HCT116 (cell line): ENCODE results near the gene ENPP3. TPM values are rescaled to one million over a fixed set of nuclear protein-coding genes. Genes with fewer than 3 reads are reported as not detected.

Experiments used
- ATAC-seq: fragments of 200-7000 bp; cut with Tn5 transposase; 2 replicates; pipeline ENCODE4 v1.9.1; 2020; ENCODE audit warnings: mild to moderate bottlenecking, moderate library complexity
- BruUV-seq: library from RNA; stranded (reverse); fragments of 400-500 nt; replicated peaks from 2 replicates; lab custom pipeline; 2021; lab: Mats Ljungman, UMichigan
- CTCF ChIA-PET: fragments of 300-600 bp; sonication (Branson Sonifier 250); formaldehyde crosslinking; loops from one replicate; lab custom pipeline; 2021; ENCODE audit warnings: antibody characterized with exemption; lab: Charles Lee
- POLR2A ChIA-PET: fragments of 300-600, 350-600 bp; sonication (Branson Sonifier 250); formaldehyde crosslinking; loops from one replicate; lab custom pipeline; 2021; ENCODE audit warnings: antibody characterized with exemption; lab: Charles Lee
- RAD21 ChIA-PET, 2 experiments: fragments of 300-600 bp; sonication (Branson Sonifier 250); formaldehyde crosslinking; loops; one replicate each; lab custom pipeline; 2023; ENCODE audit warnings: low total read pairs in 2 of 2; ENCODE audit not compliant: uncharacterized antibody in 2 of 2, unreplicated experiment in 2 of 2, low non-redundant PET in 1 of 2; lab: Charles Lee
- DNase-seq: peaks from one replicate; pipeline ENCODE4 v3.0.0-alpha.2; 2010; ENCODE audit warnings: low read depth, low spot score
- H2AFZ ChIP-seq: fragments of 200-600 bp; shearing (Covaris generic), sonication (generic); 2 replicates; pipeline ENCODE4 v1.6.1; 2017; ENCODE audit warnings: low read depth, mixed run types, mixed read lengths, antibody characterized with exemption, low read length; ENCODE audit not compliant: poor library complexity, severe bottlenecking
- H3K27ac ChIP-seq: 2 replicates; pipeline ENCODE4 v1.5.1; 2012; ENCODE audit warnings: low read depth, low read length
- H3K27me3 ChIP-seq: fragments of 200-600 bp; sonication (generic); 2 replicates; pipeline ENCODE4 v1.6.1; 2016; ENCODE audit warnings: mixed run types, low read length, mixed read lengths; ENCODE audit not compliant: insufficient read depth
- H3K36me3 ChIP-seq, 2 experiments: fragments of 200-500 bp in 1 of 2; fragments of 200-600 bp in 1 of 2; sonication (Bioruptor generic) in 1 of 2; sonication (generic) in 1 of 2; 2 replicates each; pipeline versions ENCODE4 v1.5.1 to v1.6.1; 2014 to 2016; ENCODE audit warnings: low read length in 2 of 2, inconsistent platforms in 1 of 2, mixed read lengths in 1 of 2, mixed run types in 1 of 2; ENCODE audit not compliant: insufficient read depth in 2 of 2, control insufficient read depth in 1 of 2
- H3K4me1 ChIP-seq, 2 experiments: fragments of 200-600 bp in 1 of 2; sonication (generic) in 1 of 2; 2 replicates each; pipeline versions ENCODE4 v1.5.1 to v1.6.1; 2012 to 2017; ENCODE audit warnings: low read length in 2 of 2, inconsistent platforms in 1 of 2, mild to moderate bottlenecking in 1 of 2, mixed read lengths in 1 of 2, mixed run types in 1 of 2, moderate library complexity in 1 of 2; ENCODE audit not compliant: insufficient read depth in 2 of 2, control insufficient read depth in 1 of 2
- H3K4me2 ChIP-seq: fragments of 200-600 bp; sonication (generic); 2 replicates; pipeline ENCODE4 v1.6.1; 2017; ENCODE audit warnings: mixed run types, low read length, mixed read lengths
- H3K4me3 ChIP-seq, 2 experiments: fragments of 200-600 bp in 1 of 2; sonication (generic) in 1 of 2; replicated peaks in 1 of 2; 2 replicates each; pipeline ENCODE4 v1.5.1; 2011 to 2016; ENCODE audit warnings: low read length in 2 of 2, control low read depth in 1 of 2, low read depth in 1 of 2, mild to moderate bottlenecking in 1 of 2, mixed read lengths in 1 of 2, mixed run types in 1 of 2
- H3K79me2 ChIP-seq: fragments of 200-600 bp; sonication (generic); 2 replicates; pipeline ENCODE4 v1.6.1; 2017; ENCODE audit warnings: mild to moderate bottlenecking, mixed run types, low read length, moderate library complexity, mixed read lengths; ENCODE audit not compliant: insufficient read depth
- H3K9ac ChIP-seq: fragments of 200-600 bp; sonication (generic); 2 replicates; pipeline ENCODE4 v1.6.1; 2016; ENCODE audit warnings: low read length, mixed read lengths
- H3K9me2 ChIP-seq: fragments of 200-600 bp; sonication (generic), shearing (Covaris generic); 2 replicates; pipeline ENCODE4 v1.6.1; 2017; ENCODE audit warnings: mixed run types, mild to moderate bottlenecking, moderate library complexity; ENCODE audit not compliant: insufficient read depth
- H3K9me3 ChIP-seq, 2 experiments: fragments of 200-500 bp in 1 of 2; fragments of 200-600 bp in 1 of 2; sonication (Bioruptor generic) in 1 of 2; sonication (generic) in 1 of 2; 2 replicates each; pipeline ENCODE4 v1.6.1; 2014 to 2017; ENCODE audit warnings: low read length in 2 of 2, mixed read lengths in 2 of 2, inconsistent platforms in 1 of 2, low read depth in 1 of 2, mild to moderate bottlenecking in 1 of 2, mixed run types in 1 of 2, moderate library complexity in 1 of 2; ENCODE audit not compliant: control insufficient read depth in 1 of 2, insufficient read depth in 1 of 2
- H4K20me1 ChIP-seq: fragments of 200-600 bp; sonication (generic), shearing (Covaris generic); 2 replicates; pipeline ENCODE4 v1.6.1; 2017; ENCODE audit warnings: mixed run types, mild to moderate bottlenecking, moderate library complexity; ENCODE audit not compliant: insufficient read depth
- CBX3 ChIP-seq: IDR thresholded peaks from 2 replicates; pipeline ENCODE4 v1.6.1; 2012; ENCODE audit warnings: low read depth
- ELF1 ChIP-seq: IDR thresholded peaks from 2 replicates; pipeline ENCODE4 v1.6.1; 2012; ENCODE audit warnings: low read depth, borderline replicate concordance
- MAX ChIP-seq: IDR thresholded peaks from 2 replicates; pipeline ENCODE4 v1.6.1; 2012
- POLR2A ChIP-seq: IDR thresholded peaks from 2 replicates; pipeline ENCODE4 v1.7.0; 2011; ENCODE audit warnings: borderline replicate concordance; ENCODE audit not compliant: insufficient read depth, insufficient read length; ENCODE audit errors: extremely low read depth
- SIN3A ChIP-seq: IDR thresholded peaks from 2 replicates; pipeline ENCODE4 v1.6.1; 2012; ENCODE audit warnings: low read depth
- ZBTB33 ChIP-seq: IDR thresholded peaks from 2 replicates; pipeline ENCODE4 v1.6.1; 2011; ENCODE audit warnings: mild to moderate bottlenecking, low read length, moderate library complexity; ENCODE audit not compliant: insufficient replicate concordance; ENCODE audit errors: extremely low read depth
- ZFX ChIP-seq: fragments of 450-650 bp; IDR thresholded peaks from 2 replicates; pipeline ENCODE4 v1.6.1; 2017
- intact Hi-C: fragments of 100-400 bp; cut with micrococcal nuclease; formaldehyde crosslinking; loops from 2 replicates; pipeline ENCODE4 v1.10.0; 2022
- total RNA-seq: library from RNA; stranded (reverse); gene quantifications from one replicate; pipeline ENCODE4 v1.2.1, GENCODE V29; 2021; ENCODE audit not compliant: unreplicated experiment

Gene ENPP3
- total RNA-seq, 1 experiment from 2014 or later, result 0.15 TPM

- RAD21 ChIA-PET, result no interaction called here
- no peak for TF ChIP-seq ZBTB33
- no peak overlapping the region for H3K9ac ChIP-seq
These were observed 92.4 kb downstream of the ENPP3 start for GRCh38 chr6:131729550-131729949.

GRCh38 chr6:131730264-131730663, 93.2 kb downstream of the ENPP3 start:
- ChIA-PET CTCF (no interaction called here), POLR2A (no interaction called here), RAD21 (no interaction called here)
- DNase-seq (no peak), ATAC-seq (no peak)
- Histone ChIP-seq H3K27me3 (no peaks in the 10 kb centered on the region), H4K20me1 (no peaks in the 10 kb centered on the region), H3K27ac (no peak overlapping the region), H3K9me3 (no peaks in the 10 kb centered on the region), H3K4me2 (no peak overlapping the region), H3K9ac (no peak overlapping the region), H2AFZ (no peak overlapping the region), H3K36me3 (no peaks in the 10 kb centered on the region), H3K79me2 (no peaks in the 10 kb centered on the region), H3K4me3 (no peak overlapping the region), H3K9me2 (no peaks in the 10 kb centered on the region), H3K4me1 (no peaks in the 10 kb centered on the region)
- intact Hi-C loops, result no loop called here
- BruUV-seq, result no TSS peak
- TF ChIP-seq SIN3A, result no peak
- no peak for TF ChIP-seq ZFX
- TF ChIP-seq MAX, result no peak
- no peak for TF ChIP-seq ELF1
- TF ChIP-seq POLR2A, result no peak
- TF ChIP-seq CBX3, result no peak
- no peak for TF ChIP-seq ZBTB33

More at GRCh38 chr6:131729550-131729949, 92.4 kb downstream of the ENPP3 start:
- ATAC-seq (no peak), DNase-seq (no peak)
- Histone ChIP-seq H3K36me3 (no peaks in the 10 kb centered on the region), H3K9me2 (no peaks in the 10 kb centered on the region), H3K27me3 (no peaks in the 10 kb centered on the region), H4K20me1 (no peaks in the 10 kb centered on the region), H3K4me1 (no peaks in the 10 kb centered on the region), H3K4me3 (no peak overlapping the region), H3K9me3 (no peaks in the 10 kb centered on the region), H2AFZ (no peak overlapping the region), H3K4me2 (no peak overlapping the region), H3K79me2 (no peaks in the 10 kb centered on the region), H3K27ac (no peak overlapping the region)
- intact Hi-C loops, result no loop called here
- POLR2A ChIA-PET, result interaction anchor here (1.4 kb wide), 1 partner anchor 12 kb away, joined by 3 read pairs; no protein-coding TSS in a partner anchor
- BruUV-seq, result no TSS peak
- CTCF ChIA-PET, result no interaction called here
